Progenitor cell of endocrine pancreas (in vitro differentiated cells): Measurements from ENCODE around the gene MIR17HG. TPM values are rescaled to one million over a fixed set of nuclear protein-coding genes. Genes with fewer than 3 reads are reported as not detected.
"Not testable (repeated sequence)": the region's sequence is repeated elsewhere in the genome, so short reads cannot be mapped to it uniquely, and the experiment has no call there.

Experiments
- DNase-seq: peaks from one replicate; pipeline ENCODE4 v3.0.0; 2021; ENCODE audit warnings: low spot score; ENCODE audit not compliant: unreplicated experiment
- H3K27ac Mint-ChIP-seq: 2 replicates; pipeline ENCODE4 v1.8.0; 2021; ENCODE audit warnings: mild to moderate bottlenecking, moderate library complexity, mixed read lengths
- H3K27me3 Mint-ChIP-seq: 2 replicates; pipeline ENCODE4 v1.8.0; 2021; ENCODE audit warnings: mixed read lengths
- H3K36me3 Mint-ChIP-seq: 2 replicates; pipeline ENCODE4 v1.8.0; 2022; ENCODE audit warnings: mixed read lengths; ENCODE audit not compliant: insufficient read depth
- H3K4me1 Mint-ChIP-seq: 2 replicates; pipeline ENCODE4 v1.8.0; 2021; ENCODE audit warnings: low read depth, mixed read lengths
- H3K4me3 Mint-ChIP-seq: 2 replicates; pipeline ENCODE4 v1.8.0; 2021; ENCODE audit warnings: low read depth, mild to moderate bottlenecking, moderate library complexity, mixed read lengths
- H3K9me3 Mint-ChIP-seq: 2 replicates; pipeline ENCODE4 v1.8.0; 2021; ENCODE audit warnings: low read depth, mixed read lengths
- total RNA-seq: library from RNA; stranded (reverse); gene quantifications from 2 replicates; pipeline ENCODE4 v1.2.1, GENCODE V29; 2021
- TF ChIP-seq, protein P1 (sequence below): fragments of 200-600 bp; sonication (generic); IDR thresholded peaks from one replicate; pipeline ENCODE4 v1.5.0; 2021; ENCODE audit warnings: antibody characterized with exemption, mild to moderate bottlenecking; ENCODE audit not compliant: unreplicated experiment

The MIR17HG gene
- total RNA-seq, 1 donor from 2014 or later, result 14.0 TPM

DNA sequence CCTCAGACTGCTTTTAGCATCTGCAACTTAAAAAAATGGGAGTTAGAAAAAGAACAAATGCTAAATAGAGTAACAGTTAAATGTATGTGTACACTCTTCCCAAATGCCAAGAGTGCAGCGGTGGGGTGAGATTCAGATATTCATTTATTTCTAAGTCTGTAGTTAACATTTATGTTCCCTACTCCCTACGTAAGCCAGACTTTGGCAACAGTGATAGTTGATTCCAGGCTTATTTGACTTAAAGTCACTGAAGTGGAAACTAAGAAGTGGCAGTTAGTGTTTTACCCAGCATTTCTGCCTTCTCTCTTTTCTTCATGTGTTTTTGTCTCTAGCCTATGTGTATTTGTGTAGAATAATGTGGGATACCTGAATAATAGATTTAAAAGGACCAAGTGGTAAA is 4.5 kb downstream of the MIR17HG start:
- Mint-ChIP-seq H3K9me3 (no peaks in the 10 kb centered on the region), H3K4me1 (peaks cover 55% of the 10 kb centered on the region), H3K36me3 (peaks cover 54% of the 10 kb centered on the region), H3K4me3 (no peak overlapping the region), H3K27me3 (no peaks in the 10 kb centered on the region), H3K27ac (peak overlapping the region; percentile 37)
- TF ChIP-seq, protein P1, sequence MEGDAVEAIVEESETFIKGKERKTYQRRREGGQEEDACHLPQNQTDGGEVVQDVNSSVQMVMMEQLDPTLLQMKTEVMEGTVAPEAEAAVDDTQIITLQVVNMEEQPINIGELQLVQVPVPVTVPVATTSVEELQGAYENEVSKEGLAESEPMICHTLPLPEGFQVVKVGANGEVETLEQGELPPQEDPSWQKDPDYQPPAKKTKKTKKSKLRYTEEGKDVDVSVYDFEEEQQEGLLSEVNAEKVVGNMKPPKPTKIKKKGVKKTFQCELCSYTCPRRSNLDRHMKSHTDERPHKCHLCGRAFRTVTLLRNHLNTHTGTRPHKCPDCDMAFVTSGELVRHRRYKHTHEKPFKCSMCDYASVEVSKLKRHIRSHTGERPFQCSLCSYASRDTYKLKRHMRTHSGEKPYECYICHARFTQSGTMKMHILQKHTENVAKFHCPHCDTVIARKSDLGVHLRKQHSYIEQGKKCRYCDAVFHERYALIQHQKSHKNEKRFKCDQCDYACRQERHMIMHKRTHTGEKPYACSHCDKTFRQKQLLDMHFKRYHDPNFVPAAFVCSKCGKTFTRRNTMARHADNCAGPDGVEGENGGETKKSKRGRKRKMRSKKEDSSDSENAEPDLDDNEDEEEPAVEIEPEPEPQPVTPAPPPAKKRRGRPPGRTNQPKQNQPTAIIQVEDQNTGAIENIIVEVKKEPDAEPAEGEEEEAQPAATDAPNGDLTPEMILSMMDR, result no peak
- no peak for DNase-seq

DNA sequence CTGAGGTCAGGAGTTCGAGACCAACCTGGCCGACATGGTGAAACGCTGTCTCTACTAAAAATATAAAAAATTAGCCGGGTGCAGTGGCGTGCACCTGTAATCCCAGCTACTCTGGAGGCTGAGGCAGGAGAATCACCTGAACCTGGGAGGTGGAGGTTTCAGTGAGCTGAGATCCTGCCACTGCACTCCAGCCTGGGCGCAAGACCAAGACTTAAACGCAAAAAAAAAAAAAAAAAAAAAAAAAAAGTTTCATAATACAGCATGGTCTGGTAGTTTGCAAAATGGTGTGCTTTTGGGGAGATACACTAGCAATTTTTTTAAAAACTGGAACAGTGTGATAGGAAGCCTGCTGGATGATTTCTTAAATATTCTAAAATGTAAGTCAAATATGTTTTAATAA is 5.4 kb downstream of the MIR17HG start:
- not testable (repeated sequence) for H3K27me3 Mint-ChIP-seq, H3K9me3 Mint-ChIP-seq, H3K27ac Mint-ChIP-seq, DNase-seq
- peak overlapping the region; percentile 23 for H3K4me3 Mint-ChIP-seq
- H3K4me1 Mint-ChIP-seq, result peaks cover 64% of the 10 kb centered on the region
- peaks cover 56% of the 10 kb centered on the region for H3K36me3 Mint-ChIP-seq

DNA sequence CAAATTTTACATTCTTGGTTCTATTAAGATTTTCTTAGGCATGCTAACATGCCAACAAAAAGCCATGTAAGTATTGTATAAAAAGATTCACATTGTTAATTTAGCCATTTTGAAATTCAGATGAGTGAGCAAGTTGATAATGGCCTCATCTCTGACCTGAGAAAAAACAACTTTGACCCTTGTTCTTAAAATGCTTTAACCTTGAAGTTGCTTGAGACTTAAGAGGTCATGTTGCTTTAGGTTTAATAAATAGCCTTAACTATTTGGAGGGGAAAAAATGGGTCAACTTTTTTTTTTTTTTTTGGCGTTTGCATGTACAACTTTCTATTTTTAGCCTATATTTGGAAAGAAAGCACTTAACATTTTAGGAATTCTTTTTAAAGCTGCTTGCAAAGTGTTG is 6.0 kb downstream of the MIR17HG start:
- no peak for DNase-seq
- peaks cover 67% of the 10 kb centered on the region for H3K4me1 Mint-ChIP-seq
- H3K36me3 Mint-ChIP-seq, result peaks cover 56% of the 10 kb centered on the region
- H3K4me3 Mint-ChIP-seq, result peak overlapping the region; percentile 23
- H3K9me3 Mint-ChIP-seq, result no peaks in the 10 kb centered on the region
- H3K27ac Mint-ChIP-seq, result no peak overlapping the region
- TF ChIP-seq, protein P1, result no peak
- no peaks in the 10 kb centered on the region for H3K27me3 Mint-ChIP-seq

DNA sequence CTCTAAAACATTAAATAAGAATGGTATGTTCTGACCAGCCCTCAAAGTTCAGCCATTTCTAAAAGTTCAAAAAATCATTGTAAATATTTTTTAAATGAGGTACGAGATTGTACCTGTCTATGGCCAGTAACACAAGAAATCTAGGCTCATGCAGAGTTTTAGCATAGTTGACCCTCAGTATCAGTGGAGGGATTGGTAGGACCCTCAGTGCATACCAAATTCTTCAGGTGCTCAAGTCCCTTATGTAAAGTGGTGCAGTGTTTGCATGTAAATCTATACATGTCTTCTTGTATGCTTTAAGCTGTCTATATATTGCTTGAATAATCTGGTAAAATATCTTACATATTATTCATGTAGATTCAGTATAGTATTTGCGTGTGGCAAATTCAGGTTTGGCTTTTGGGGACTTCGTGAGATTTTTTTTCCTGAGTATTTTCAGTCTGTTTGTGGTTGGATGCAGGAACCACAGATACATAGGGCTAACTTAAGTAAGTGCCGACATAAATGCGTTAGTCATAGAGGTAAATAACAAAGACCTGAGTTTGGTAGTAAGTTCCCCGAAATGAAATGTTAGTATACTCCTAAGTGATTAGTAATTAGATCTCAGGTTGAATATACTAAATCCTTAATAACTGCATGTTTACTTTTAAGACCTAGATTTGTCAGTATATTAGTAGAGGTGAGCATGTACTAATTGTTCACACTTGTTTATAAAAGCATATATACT is 7.8 kb downstream of the MIR17HG start:
- Mint-ChIP-seq H3K36me3 (peaks cover 46% of the 10 kb centered on the region), H3K4me3 (no peak overlapping the region), H3K4me1 (peaks cover 69% of the 10 kb centered on the region), H3K27me3 (no peaks in the 10 kb centered on the region), H3K9me3 (no peaks in the 10 kb centered on the region), H3K27ac (no peak overlapping the region)
- DNase-seq, result no peak
- TF ChIP-seq, protein P1, result no peak

DNA sequence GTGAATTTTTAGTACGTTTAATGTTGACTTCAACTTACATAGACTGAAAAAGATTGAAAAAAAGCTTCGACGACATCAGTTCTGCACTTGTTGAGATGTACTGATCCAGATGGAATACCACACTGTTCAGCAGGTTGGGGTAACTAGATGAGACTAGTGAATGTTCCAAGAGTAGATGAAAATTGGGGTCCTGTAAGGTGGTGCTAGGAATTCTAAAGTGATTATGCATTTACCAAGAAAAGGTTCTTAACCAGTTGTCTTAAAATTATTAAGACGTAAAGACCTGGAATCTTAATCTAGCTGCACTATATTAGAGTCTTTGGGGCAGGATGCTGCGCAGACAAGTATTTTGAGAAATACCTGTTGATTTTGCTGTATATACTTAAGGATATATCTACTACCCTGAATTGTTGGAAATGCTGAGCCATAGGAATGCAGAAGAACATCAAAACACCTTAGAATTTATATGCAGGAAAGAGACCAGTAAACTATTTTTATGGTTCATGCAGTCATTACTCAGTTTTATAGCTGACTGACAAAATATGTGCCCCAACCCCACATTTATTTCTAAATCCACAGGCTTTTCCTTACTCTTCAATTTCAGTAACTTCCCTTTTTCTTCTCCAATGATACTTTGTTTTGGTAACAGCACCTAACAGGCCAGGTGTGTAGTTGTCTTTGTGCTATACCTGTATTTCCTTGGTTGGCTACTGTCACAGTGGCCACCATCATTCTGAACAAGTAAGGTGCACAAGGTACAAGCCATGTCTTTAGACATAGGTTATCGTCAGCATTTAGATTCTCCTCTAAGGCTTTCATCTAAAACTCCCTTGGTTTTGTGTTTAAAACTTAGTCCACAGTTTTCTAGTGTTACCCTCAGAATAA is 8.6 kb downstream of the MIR17HG start:
- Mint-ChIP-seq H3K4me3 (no peak overlapping the region), H3K36me3 (peaks cover 43% of the 10 kb centered on the region), H3K9me3 (no peaks in the 10 kb centered on the region), H3K4me1 (peaks cover 69% of the 10 kb centered on the region), H3K27me3 (no peaks in the 10 kb centered on the region), H3K27ac (peak overlapping the region; percentile 47)
- TF ChIP-seq, protein P1, result no peak
- DNase-seq, result no peak
